Glomerular visceral epithelial cell (primary cell): ENCODE results near the gene DCDC2.
"Not testable (repeated sequence)": the region's sequence is repeated elsewhere in the genome, so short reads cannot be mapped to it uniquely, and the experiment has no call there.

Source experiments
- DNase-seq: peaks from one replicate; pipeline ENCODE4 v3.0.0-alpha.2; 2016; ENCODE audit errors: extremely low spot score

The DCDC2 gene

DNA sequence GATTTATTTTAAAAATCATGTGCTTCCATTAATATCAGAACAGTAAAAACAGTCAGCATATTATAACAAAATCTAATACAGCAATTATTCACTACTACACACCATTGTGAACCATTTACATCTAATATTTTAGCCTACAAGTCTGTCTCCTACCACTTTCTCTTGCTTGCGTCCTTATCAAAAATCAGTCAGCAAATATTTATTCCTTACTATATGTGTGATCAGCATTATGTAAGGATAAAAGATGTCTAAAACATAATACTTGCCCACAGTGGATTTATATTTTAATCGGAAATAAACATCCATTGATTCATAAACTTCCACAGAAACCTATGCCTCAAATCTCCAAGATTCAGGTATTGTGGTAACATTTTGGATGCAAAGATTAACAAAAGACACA lies 132.0 kb downstream of the DCDC2 start:
- DNase-seq = no peak

DNA sequence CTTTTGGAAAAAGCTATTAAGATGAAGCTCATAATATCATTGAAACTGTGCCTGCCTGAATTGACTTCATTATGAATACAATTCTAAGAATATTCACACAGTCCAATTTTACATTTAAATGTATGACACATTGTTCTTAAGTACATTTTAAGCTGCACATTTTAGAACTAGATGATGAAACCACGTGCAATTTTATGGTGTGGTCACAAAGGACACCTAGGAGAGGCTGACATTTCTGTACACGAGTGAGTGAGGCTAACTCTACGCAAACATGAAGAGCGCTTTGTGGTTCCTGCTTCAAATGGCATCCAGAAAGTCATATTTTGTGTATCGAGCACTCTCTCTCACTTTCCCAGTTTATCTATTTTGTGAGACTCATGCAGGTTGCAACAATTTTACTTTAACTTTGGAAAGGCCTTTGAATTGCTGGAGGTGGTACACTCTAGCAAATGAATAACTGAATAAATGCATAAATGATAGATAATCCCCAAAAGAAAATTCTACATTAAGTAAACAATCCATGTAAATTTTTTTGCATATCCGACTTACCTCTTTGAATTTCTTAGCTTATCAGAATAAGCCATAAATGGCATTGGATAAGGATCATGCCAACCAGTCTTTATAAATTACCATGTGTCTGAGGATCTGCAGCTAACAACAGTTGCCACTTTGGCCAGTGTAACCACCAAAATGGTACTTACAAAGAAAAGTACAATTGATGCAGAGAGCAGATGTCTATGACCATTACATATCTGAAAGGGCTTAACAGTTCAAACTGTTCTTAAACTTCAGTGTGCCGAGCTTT lies 134.5 kb downstream of the DCDC2 start:
- no peak for DNase-seq

DNA sequence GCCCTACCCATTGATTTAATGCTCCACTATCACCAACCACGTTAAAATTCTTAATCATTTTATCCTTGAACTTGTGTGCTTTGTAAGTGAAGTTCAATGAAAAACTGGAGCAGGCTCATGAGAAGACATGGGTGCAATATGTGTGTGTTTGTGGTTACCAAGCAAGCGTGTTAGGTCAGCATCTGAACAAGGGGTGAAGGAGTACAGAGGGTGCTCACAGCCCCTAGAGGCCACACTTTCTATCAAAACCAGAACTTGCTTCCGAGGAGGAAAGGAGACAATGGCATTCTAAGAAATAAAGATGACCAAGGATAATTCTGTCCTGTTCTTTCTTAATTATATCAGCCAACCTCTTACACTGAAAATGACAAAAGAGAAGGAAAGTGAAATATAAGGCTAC lies 138.2 kb downstream of the DCDC2 start:
- no peak for DNase-seq

DNA sequence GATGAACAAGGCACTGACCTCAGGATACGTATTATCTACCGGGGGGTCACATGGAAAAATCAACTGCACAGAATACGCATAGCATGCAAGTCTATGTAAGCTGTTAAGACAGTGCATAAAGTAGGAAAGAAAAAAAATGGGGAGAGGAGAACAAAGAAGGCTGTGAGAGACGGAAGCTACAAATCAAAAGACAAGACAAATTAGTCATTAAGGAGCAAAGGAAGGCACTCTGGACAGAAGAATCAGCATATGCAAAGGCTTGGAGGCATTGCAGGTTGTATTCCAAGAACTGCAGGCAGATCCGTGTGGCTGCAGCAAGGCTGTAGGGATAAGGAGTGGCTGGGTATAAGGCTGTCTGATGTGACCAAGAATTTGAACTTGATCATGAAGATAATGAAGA lies 142.9 kb downstream of the DCDC2 start:
- no peak for DNase-seq

DNA sequence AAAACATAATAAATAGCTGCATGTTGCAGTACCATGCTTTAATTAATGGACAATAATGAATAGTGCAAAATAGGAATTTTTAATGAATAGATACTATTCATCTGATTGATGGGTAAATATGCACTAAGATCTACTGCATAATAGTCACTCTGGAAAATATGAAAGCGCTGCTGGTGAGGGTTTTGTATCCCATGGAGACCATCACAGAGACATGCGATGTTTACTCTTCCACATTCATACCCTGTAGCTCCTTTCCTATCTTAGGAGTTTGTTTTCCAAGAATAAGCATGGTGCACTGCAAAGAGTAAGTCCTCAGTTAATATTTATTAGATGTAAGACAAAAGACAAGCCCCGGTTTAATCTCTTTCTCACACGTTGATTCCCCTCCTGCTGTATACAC lies 150.4 kb downstream of the DCDC2 start:
- DNase-seq = no peak

DNA sequence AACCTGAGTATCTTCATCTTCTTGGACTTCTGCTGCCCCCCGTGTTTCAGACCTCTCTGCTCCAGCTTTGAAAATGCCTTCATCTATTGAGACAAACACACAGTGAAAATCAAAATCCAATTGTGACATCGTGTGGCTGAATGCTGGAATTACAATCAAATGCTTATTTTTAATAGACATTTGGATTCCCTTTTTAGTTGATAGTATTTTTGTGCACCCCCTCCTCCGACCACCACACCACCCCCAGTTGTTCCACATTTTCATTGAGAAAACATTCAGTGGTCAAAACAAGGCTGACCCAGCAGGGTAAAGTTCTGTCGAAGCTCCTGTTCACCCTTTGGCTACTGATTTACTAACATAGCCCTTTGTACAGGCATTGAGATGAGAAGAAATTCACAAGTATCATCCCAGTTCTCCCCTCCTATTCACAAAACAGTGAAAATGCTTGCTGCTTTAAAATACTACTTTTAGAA lies 152.8 kb downstream of the DCDC2 start:
- peak; percentile 49 for DNase-seq

DNA sequence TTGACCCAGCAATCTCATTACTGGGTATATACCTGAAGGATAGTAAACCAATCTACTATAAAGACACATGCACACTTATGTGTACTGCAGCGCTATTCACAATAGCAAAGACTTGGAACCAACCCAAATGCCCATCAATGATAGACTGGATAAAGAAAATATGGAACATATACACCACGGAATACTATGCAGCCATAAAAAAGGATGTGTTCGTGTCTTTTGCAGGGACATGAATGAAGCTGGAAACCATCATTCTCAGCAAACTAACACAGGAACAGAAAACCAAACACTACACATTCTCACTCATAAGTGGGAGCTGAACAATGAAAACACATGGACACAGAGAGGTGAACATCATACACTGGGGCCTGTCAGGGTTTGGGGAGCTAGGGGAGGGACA lies 153.7 kb downstream of the DCDC2 start:
- DNase-seq = not testable (repeated sequence)

DNA sequence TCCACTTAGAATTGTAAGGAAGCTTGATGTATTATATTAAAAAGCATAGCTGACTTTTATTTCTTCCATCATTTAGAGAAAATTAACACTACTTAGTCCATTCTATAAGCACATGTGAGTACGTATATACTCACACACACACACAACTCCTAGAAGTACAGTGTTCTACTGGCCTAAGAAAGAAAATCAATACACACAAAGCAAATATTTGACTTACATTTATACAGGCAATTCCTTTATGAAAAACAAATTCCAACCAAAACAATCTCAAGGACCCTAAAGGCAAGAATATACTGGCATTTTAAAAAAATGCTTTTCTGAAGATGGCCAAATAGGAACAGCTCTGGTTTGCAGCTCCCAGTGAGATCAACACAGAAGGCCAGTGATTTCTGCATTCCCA lies 160.0 kb downstream of the DCDC2 start:
- DNase-seq = no peak

DNA sequence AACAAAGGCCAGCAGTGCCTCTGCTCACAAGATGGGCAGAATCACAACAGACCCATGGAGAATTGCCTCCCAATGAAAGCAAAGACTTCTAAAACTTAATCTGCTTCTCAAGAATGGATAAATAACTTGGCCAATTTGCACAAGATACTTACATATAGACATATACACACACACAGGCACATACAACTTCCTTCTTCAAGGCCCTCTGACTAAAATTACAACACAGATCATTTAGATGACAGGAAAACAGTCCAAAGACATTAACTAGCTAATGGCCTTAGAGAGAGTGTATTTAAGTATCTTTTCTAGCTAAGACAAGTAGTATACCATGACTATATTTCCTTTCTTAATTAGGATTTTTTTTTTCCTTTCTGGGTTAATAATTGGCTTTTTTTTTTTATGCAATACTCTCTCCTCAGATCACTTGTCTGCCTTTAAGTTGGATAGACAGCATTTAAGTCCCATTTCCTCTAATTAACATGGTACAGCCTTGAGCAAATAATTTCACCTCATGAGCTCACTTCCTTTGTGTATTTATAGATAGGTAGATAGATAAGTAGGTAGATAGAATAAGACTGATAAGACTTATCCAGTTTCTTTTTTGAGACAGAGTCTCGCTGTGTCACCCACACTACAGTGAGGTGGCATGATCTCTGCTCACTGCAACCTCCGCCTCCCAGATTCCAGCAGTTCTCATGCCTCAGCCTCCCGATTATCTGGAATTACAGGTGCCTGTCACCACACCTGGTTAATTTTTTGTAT lies 161.8 kb downstream of the DCDC2 start:
- no peak for DNase-seq

DNA sequence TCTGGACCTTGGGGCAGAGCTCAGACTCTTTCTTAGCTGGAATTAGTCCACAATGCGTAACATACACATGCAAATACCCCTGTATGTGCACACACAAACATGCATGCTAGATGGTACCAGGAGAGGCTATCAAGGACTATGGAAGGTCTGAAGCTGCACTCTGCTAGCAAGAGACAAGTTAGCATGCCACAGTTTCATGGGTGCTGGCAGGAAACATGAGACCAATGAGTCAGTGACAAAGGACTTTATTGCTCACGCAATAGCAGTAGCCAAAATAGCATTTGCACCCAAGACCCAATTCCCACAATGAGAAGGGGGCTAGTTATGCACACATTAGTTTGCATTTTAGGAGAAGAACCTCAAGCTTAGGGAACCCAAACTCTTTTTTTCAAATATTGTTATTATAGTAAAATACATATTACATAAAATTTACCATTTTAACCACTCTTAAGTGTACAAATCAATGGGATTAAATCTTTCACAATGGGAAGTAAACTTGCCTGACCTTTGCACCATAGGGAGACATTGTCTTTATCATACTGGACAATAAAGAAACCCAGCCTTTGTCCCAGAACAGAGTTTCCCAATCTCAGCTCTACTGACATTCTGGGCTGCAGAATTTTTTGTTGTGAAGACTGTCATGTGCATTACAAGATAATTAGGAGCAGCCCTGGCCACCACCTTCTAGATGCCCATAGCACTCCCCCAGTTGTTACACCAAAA lies 162.7 kb downstream of the DCDC2 start:
- no peak for DNase-seq

DNA sequence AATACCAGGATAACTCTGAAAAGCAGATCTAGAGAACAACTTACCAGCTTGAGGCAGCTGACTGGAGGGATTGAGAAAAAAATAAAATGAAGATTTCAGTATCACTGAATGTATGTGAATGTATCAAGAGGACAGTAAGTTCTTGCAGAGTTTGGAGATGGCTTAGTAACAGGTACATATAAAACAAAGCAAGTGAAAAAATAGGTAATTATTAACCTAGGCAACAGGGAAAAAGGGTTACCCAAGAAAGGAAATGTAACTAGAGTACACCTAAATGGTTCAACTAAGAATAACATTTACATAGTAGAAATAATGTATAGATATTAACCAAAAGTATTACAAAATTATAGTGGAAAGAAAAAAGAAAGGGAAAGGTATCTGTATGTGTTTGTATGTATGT lies 164.5 kb downstream of the DCDC2 start:
- DNase-seq = no peak

DNA sequence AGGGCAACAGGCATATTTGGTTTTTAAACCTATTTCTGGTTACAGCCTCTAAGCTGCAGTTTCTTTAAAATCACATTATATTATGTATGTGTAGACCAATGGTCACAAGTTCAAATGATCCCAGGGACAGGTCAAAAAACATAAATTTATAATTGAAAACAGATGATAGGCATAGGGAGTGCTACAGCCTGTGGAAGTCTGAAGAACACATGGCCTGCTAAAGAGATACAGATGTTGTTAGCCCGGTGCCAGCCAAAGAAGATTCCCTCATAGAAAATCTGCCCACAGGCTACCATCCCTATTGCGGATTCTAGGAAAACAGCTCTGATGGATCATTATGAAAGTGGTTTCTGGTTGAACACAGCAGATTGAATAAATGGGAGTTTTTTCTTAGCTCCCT lies 166.5 kb downstream of the DCDC2 start:
- no peak for DNase-seq

DNA sequence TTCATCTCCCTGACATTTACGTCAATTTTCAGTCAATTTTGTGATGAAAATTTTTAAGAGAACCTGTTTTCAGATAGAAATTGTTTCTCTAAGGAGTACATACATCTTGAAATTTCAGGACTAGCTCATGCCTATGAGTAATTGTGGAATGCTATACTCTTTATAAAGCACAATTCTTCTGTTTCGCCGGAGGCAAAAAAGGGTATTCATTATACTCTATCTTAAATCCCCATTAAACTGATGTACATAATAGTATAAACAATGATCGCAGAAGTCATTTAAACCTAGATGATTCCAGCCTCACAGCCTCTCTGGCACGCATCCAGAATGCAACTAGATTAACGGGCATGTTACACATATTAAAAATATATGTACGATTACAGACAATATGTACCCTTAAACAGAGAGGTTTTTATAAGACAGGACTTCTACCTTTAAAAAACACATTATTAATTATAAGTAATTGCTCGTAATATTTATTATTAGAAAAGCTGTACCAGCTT lies 169.2 kb downstream of the DCDC2 start:
- no peak for DNase-seq

DNA sequence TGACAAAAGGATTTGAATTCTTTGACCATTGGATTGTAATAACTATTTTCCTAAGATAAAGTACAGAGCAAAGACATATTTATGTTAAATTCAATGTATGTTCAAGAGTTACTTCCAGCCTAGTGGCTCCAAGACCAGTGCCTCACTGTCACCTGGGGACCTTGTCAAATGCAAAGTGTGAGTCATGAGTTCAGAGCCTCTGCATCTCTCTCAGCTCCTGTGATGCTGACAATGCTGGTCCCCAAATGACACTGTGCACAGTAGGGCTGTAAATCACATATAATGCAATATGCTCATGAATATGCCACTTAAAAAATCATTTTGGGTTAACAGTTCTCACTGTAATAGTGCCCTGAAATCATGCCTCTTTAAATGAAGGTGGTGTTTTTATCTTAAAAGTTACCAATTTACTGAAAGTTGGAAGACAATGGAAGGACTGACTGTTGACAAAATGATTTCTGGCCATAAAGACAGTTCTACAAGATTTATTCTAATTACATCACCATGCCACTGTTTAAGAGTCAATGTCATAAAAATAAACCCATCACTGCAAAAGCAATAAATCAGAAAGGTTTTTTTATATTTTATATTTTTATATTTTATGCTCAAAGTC lies 169.8 kb downstream of the DCDC2 start:
- no peak for DNase-seq

DNA sequence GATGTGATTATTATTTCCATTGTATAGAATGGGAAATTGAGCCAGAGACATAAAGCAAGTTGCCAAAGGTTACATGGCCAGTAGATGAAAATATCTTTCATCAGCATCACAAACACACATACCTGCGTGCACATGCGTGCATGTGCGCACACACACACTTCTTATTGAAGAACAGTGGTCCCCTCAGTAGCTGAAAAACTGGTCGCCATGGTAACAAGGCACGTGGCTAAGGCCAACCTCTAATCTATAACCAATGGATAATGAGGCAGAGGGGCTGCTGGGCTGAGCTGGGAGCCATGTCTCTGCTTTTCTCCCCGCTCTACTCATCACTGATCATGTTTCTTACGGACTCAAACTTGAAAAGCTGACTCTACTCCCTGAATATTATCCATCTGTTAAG lies 171.5 kb downstream of the DCDC2 start:
- DNase-seq = no peak

DNA sequence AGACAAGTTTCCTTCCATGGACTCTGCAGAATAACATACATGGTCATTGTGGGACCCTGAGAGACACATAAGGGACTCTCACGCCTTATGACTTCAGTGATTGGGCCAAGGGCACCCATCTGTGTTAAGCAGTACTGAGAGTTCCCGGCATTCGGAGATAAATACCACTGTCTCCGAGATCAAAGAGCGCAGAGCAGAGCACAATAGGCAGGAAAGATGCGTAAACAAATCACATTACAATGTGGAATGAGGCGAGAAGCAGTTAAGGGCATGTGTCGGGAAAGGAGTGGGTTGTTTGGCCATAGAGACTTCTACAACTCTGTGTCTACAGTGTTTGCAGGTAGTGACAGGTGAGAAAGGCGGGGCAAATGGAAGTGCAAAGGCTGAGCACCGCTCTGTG lies 174.3 kb downstream of the DCDC2 start:
- DNase-seq = no peak

DNA sequence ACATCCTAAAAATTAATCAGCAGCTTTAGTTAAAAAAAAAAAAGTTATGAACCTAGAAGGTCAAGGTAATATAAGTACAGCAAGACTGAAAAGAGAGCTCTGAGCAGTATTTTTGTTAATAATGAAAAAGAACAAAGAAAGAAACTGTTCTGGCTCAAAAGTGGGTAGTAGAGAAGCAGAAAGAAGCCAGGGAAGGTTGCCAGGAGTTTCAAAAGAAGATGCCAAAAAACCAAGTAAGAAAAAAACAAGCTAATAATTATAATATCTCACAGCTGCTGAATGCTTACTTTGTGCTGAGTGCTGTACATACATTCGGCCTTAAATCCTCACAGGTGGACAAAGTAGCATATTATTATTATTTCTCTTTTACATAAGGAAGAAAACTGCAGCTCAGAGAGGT lies 200.0 kb downstream of the DCDC2 start:
- no peak for DNase-seq

DNA sequence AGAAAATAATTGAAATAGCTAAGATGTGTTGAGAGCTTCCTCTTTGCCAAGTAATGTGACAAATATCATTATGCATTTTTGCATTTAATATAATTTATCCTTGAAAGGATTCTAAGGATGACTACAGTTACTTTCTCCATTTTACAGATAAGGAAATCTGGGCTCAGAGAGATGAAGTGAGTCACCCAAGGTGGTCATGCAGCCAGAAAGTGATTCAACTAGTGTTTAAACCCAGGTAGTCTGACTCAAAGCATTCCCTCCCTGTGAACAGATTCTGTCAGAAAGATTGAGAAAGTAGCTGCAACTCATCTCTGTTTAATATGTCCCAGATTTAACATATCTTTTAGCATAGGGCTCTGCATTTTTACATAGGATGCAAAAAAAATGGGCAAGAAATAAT lies 203.7 kb downstream of the DCDC2 start:
- peak; percentile 44 for DNase-seq

DNA sequence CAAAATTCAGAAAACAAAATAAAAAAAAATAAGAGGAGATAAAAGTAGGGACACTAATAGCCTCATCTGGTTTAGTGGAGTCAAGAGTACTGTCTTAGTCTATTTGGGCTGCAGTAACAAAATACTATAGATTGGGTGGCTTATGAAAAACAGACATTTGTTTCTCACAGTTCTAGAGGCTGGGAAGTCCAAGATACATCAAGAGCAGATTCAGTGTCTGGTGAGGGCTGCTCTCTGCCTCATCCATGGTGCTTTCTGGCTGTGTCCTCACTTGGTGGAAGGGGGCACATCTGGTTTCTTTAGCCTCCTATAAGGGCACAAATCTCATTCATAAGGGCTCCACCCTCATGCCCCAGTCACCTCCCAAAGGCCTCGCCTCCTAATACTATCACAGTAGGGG lies 205.8 kb downstream of the DCDC2 start:
- no peak for DNase-seq

DNA sequence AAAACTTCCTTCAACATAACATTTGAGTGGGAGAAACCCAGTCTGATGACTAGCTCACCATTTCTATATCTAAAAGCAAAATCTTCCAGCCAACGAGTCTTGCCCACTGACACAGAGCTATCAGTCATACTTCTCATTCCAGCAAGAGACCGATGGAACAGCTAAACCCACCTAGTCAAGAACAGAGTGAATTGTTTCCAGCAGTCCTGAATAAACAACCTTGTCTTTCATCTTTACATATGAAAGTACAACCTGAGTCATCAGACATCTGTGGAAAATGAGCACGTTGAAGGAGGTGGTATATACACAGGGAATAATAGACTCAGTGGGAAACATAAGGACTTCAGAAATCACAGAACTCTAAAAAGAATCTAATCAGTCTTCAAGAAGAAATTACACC lies 208.0 kb downstream of the DCDC2 start:
- no peak for DNase-seq

DNA sequence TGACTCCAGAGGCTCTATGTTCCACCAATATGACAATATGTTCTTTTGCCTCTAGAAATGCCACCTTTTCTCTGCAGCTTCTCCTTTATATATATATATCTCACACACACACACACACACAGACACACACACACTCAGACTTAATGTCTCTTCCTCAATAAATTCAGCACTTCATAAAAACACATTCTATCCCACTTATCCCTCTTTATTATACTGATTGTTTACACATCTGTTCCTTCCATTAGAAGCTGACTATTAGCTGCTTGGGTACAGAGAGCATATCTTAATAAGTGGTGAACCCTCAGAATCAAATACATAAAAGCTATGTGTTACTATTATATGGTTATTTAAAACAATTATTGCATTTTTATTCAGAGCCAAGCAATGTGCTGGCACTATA lies 208.6 kb downstream of the DCDC2 start:
- DNase-seq = no peak

DNA sequence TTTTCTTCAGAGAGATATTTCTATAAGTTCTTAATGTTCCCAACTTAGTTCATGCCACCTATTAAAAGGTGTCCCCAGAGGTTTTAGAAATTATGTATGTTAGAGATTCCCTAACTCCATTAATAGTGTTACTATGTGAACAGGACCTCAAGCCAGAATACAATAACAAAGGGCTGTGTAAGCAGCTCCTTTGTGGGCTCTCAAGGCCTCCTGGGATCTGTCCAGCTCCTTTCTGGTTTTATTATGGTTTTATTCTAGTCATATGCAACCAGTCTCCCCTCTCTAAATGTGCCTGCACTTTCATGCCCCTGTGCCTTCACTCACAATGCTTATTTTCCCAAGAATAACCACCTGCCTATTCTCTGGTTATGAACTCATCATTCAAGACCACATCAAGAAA lies 209.2 kb downstream of the DCDC2 start:
- no peak for DNase-seq
